Measurements from ENCODE around the gene MPIG6B. TPM values are rescaled to one million over a fixed set of nuclear protein-coding genes. Genes with fewer than 3 reads are reported as not detected.

The MPIG6B gene
- total RNA-seq, 2 experiments from 2014 or later = not detected

DNA sequence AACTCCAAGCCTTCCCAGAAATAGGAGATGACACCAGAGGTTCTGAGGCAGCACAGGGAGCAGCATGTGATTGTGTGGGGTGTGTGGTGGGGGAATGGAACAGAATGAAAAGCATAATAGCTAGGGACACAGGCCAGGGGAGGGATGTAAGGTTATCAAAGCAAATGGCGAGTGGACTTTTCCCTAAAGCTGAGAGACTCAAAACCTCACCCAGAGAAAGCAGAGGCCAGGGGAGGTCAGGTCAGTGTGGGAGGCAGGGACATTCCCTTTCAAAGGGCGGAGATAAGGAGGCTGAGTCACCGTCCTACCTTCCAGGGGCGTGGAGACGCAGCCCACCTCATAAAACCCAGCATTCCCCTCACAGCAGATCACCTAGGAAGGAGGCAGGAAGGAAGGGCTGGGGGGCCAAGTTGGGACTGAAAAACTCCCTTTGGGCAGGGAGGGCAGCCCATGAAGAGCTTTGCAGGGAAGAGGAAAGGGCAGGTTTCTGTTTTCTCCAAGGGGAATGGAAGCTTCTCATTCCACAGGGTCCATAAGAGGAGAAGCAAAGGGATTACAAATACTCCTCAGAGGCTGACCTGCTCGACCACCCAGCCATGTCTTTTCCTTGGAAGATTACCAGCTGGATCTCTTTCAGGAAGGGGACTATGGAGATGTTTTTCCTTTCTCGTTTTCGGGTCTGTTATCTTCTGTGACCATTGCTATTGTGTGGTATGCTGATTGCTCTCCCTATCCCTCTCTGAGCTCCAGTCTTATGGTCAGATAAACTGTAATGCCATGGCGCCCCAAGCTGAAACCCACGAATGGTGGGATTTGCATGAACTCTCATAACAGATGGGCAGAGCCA is 32.7 kb upstream of the MPIG6B start:
- no peak overlapping the region for H3K27ac ChIP-seq (ENCODE audit: low read depth, low read length, poor library complexity, severe bottlenecking)
- no peaks in the 10 kb centered on the region for H3K9me2 ChIP-seq (ENCODE audit: insufficient read depth, low read length)
- POLR2A ChIA-PET = interaction anchor here (0.9 to 1.4 kb wide), 3 partner anchors 23 to 50 kb away, joined by 3 to 4 read pairs (median 3); no protein-coding TSS in a partner anchor
- peaks cover 80% of the 10 kb centered on the region for H3K36me3 ChIP-seq (ENCODE audit: insufficient read depth, low read length)
- TF ChIP-seq, protein P1, sequence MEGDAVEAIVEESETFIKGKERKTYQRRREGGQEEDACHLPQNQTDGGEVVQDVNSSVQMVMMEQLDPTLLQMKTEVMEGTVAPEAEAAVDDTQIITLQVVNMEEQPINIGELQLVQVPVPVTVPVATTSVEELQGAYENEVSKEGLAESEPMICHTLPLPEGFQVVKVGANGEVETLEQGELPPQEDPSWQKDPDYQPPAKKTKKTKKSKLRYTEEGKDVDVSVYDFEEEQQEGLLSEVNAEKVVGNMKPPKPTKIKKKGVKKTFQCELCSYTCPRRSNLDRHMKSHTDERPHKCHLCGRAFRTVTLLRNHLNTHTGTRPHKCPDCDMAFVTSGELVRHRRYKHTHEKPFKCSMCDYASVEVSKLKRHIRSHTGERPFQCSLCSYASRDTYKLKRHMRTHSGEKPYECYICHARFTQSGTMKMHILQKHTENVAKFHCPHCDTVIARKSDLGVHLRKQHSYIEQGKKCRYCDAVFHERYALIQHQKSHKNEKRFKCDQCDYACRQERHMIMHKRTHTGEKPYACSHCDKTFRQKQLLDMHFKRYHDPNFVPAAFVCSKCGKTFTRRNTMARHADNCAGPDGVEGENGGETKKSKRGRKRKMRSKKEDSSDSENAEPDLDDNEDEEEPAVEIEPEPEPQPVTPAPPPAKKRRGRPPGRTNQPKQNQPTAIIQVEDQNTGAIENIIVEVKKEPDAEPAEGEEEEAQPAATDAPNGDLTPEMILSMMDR (conservative IDR thresholded peaks at IDR 0.05; ENCODE audit: low read length) = no peak
- TF ChIP-seq EZH2phosphoT487 (IDR thresholded peaks at IDR 0.05; ENCODE audit: borderline replicate concordance, low read depth, low read length) = no peak
- no TSS peak for BruUV-seq (replicated peaks)
- H3K9me3 ChIP-seq (ENCODE audit: low read length) = no peaks in the 10 kb centered on the region
- H3K4me2 ChIP-seq (ENCODE audit: low read length) = no peak overlapping the region
- no peak overlapping the region for H3K4me3 ChIP-seq (ENCODE audit: low read depth, low read length, poor library complexity, severe bottlenecking)
- no peak overlapping the region for H2AFZ ChIP-seq (ENCODE audit: low read length)
- CTCF ChIA-PET (ENCODE audit: unreplicated experiment) = interaction anchor here (0.5 to 0.6 kb wide), 3 partner anchors 20 to 51 kb away, joined by 3 read pairs; no protein-coding TSS in a partner anchor
- H3K4me1 ChIP-seq (ENCODE audit: insufficient read depth, low read length, poor library complexity, severe bottlenecking) = peaks cover 12% of the 10 kb centered on the region
- intact Hi-C loops (cut with micrococcal nuclease; ENCODE audit: unreplicated experiment) = no loop called here
- H3K79me2 ChIP-seq (ENCODE audit: insufficient read depth, low read depth, low read length) = no peaks in the 10 kb centered on the region
- no peak for DNase-seq (ENCODE audit: low spot score)
- no peaks in the 10 kb centered on the region for H4K20me1 ChIP-seq (ENCODE audit: insufficient read depth, low read length)

DNA sequence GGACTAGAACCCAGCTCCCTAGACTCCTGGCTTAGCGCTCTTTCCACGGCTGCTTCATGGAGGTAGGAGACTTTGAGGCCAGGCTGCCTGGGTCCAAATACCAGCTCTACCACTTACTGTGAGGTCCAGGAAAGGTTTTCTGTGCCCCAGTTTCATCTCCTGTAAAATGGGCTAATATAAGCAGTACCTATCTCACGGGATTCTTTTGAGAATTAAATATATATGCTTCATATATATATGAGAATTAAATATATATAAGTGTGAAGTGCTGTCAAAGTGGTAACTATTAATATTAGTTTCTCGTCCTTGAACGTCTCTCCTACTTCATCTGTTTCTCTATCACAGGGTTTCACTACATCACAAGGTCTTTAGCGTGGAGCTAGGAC is 32.1 kb upstream of the MPIG6B start:
- Histone ChIP-seq H4K20me1 (ENCODE audit: insufficient read depth, low read length) (no peaks in the 10 kb centered on the region), H3K27ac (ENCODE audit: low read depth, low read length, poor library complexity, severe bottlenecking) (no peak overlapping the region), H3K4me1 (ENCODE audit: insufficient read depth, low read length, poor library complexity, severe bottlenecking) (peaks cover 12% of the 10 kb centered on the region), H3K4me2 (ENCODE audit: low read length) (no peak overlapping the region), H3K36me3 (ENCODE audit: insufficient read depth, low read length) (peaks cover 81% of the 10 kb centered on the region), H3K79me2 (ENCODE audit: insufficient read depth, low read depth, low read length) (no peaks in the 10 kb centered on the region), H3K9me3 (ENCODE audit: low read length) (no peaks in the 10 kb centered on the region), H3K9me2 (ENCODE audit: insufficient read depth, low read length) (no peaks in the 10 kb centered on the region), H2AFZ (ENCODE audit: low read length) (no peak overlapping the region), H3K4me3 (ENCODE audit: low read depth, low read length, poor library complexity, severe bottlenecking) (no peak overlapping the region)
- intact Hi-C loops (cut with micrococcal nuclease; ENCODE audit: unreplicated experiment) = no loop called here
- DNase-seq (ENCODE audit: low spot score) = no peak
- BruUV-seq (replicated peaks) = no TSS peak
- ChIA-PET CTCF (ENCODE audit: unreplicated experiment) (interaction anchor here (0.6 kb wide), 1 partner anchor 50 kb away, joined by 3 read pairs; no protein-coding TSS in a partner anchor), POLR2A (interaction anchor here (0.9 kb wide), 2 partner anchors 23 kb away, joined by 3 read pairs; no protein-coding TSS in a partner anchor)
- no peak for TF ChIP-seq EZH2phosphoT487 (IDR thresholded peaks at IDR 0.05; ENCODE audit: borderline replicate concordance, low read depth, low read length)
- TF ChIP-seq, protein P1 (conservative IDR thresholded peaks at IDR 0.05; ENCODE audit: low read length) = no peak

DNA sequence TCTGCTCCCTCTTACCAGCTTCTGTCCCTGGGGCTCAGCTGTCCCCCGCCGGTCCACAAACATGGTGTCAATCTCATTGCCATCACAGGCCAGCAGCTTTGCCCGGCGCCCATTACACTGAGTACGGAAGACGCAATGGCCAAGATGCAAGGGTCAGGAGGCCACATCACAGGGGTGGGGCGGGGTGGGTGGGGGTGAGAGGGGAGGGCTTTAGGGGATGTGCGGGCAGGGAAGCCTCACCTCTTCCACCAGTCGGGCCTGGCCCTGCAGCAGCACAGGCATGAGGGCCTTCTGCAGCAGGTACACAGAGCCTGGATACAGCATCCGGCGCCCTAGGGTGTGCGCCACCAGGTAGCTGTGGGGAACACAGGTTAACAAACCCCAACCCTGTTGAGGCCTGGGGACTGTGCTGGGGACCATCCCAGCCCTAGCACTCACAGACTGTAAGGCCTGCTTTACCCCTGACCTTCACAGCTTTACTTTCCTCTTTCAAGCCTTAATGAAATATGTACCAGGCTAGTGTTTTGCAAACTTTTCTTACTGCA is 31.5 kb upstream of the MPIG6B start:
- intact Hi-C loops (cut with micrococcal nuclease; ENCODE audit: unreplicated experiment) = no loop called here
- H3K9me2 ChIP-seq (ENCODE audit: insufficient read depth, low read length) = no peaks in the 10 kb centered on the region
- peaks cover 81% of the 10 kb centered on the region for H3K36me3 ChIP-seq (ENCODE audit: insufficient read depth, low read length)
- H3K9me3 ChIP-seq (ENCODE audit: low read length) = no peaks in the 10 kb centered on the region
- H3K4me1 ChIP-seq (ENCODE audit: insufficient read depth, low read length, poor library complexity, severe bottlenecking) = peaks cover 12% of the 10 kb centered on the region
- no peak overlapping the region for H2AFZ ChIP-seq (ENCODE audit: low read length)
- no peaks in the 10 kb centered on the region for H3K79me2 ChIP-seq (ENCODE audit: insufficient read depth, low read depth, low read length)
- no peak overlapping the region for H3K4me3 ChIP-seq (ENCODE audit: low read depth, low read length, poor library complexity, severe bottlenecking)
- TF ChIP-seq EZH2phosphoT487 (IDR thresholded peaks at IDR 0.05; ENCODE audit: borderline replicate concordance, low read depth, low read length) = no peak
- TF ChIP-seq, protein P1 (conservative IDR thresholded peaks at IDR 0.05; ENCODE audit: low read length) = no peak
- POLR2A ChIA-PET = no interaction called here
- no TSS peak for BruUV-seq (replicated peaks)
- CTCF ChIA-PET (ENCODE audit: unreplicated experiment) = no interaction called here
- H3K4me2 ChIP-seq (ENCODE audit: low read length) = no peak overlapping the region
- DNase-seq (ENCODE audit: low spot score) = no peak
- H4K20me1 ChIP-seq (ENCODE audit: insufficient read depth, low read length) = no peaks in the 10 kb centered on the region
- H3K27ac ChIP-seq (ENCODE audit: low read depth, low read length, poor library complexity, severe bottlenecking) = no peak overlapping the region
